ENCODE results near the gene CFAP299.

- TF ChIP-seq CTCF (IDR thresholded peaks at IDR 0.05) (no peak), EZH2 (IDR thresholded peaks at IDR 0.05; ENCODE audit: borderline replicate concordance, insufficient read depth, low read depth, low read length, poor library complexity, severe bottlenecking) (no peak)
Measured at GRCh38 chr4:80412322-80412721, 76.8 kb downstream of the CFAP299 start.
